ENCODE data around the gene FYN. TPM values are rescaled to one million over a fixed set of nuclear protein-coding genes. Genes with fewer than 3 reads are reported as not detected.

The FYN gene
- total and polyA plus RNA-seq, 2 of the 13 experiments (the other 11 are each of a cell fraction or from before 2014, with no cell fraction given) = 15.5 to 24.6 TPM

- Histone ChIP-seq H3K27me3 (ENCODE audit: control insufficient read depth in 1 of 2, insufficient read depth in 2 of 2, low read length in 2 of 2) (no peaks in the 10 kb centered on the region), H3K36me3 (replicated peaks in 1 of 2; ENCODE audit: control insufficient read depth in 1 of 2, insufficient read depth in 2 of 2, low read length in 2 of 2) (no peaks in the 10 kb centered on the region), H3K9ac (ENCODE audit: insufficient read depth, low read depth, low read length) (no peak overlapping the region), H2AFZ (ENCODE audit: low read length) (no peak overlapping the region), H3K27ac (ENCODE audit: extremely low read length, insufficient read depth, low read length) (no peak overlapping the region), H3K4me1 (ENCODE audit: insufficient read depth, low read length) (peaks cover 34% of the 10 kb centered on the region; the same call in 1 of the 2 replicates), H3K4me2 (ENCODE audit: low read depth, low read length) (no peak overlapping the region), H3K4me3 (replicated peaks in 1 of 3; ENCODE audit: insufficient read depth in 1 of 3, low read depth in 2 of 3, low read length in 3 of 3) (no peak overlapping the region), H4K20me1 (ENCODE audit: insufficient read depth, low read length) (no peaks in the 10 kb centered on the region), H3K9me3 (ENCODE audit: low read length) (no peaks in the 10 kb centered on the region), H3K79me2 (ENCODE audit: insufficient read depth, low read length) (no peaks in the 10 kb centered on the region)
- 76% methylated on average over 12 of the region's 13 CpGs for WGBS (ENCODE audit: low lambda C conversion rate)
- BruUV-seq (replicated peaks) = no TSS peak
- FAIRE-seq (no peak), DNase-seq (ENCODE audit: low spot score) (no peak), ATAC-seq (peak; percentile 40)
- intact Hi-C loops (cut with micrococcal nuclease; ENCODE audit: unreplicated experiment) = no loop called here
- TF ChIP-seq MAFK (conservative IDR thresholded peaks at IDR 0.05 in 1 of 2, IDR thresholded peaks at IDR 0.05 in 1 of 2; ENCODE audit: low read length in 2 of 2) (peak; percentile 57 to 64; a peak in 3 of 4 replicates), ZSCAN22 (CRISPR knock-in tag; IDR thresholded peaks at IDR 0.05) (no peak), NR2F2 (IDR thresholded peaks at IDR 0.05; ENCODE audit: borderline replicate concordance, low read depth) (no peak), HMG20A (CRISPR knock-in tag; IDR thresholded peaks at IDR 0.05; ENCODE audit: borderline replicate concordance) (no peak), ZNF232 (CRISPR knock-in tag; IDR thresholded peaks at IDR 0.05; ENCODE audit: borderline replicate concordance) (no peak), MAFF (IDR thresholded peaks at IDR 0.05; ENCODE audit: low read depth, low read length) (peak; percentile 71), ZNF780A (CRISPR knock-in tag; IDR thresholded peaks at IDR 0.05) (no peak)
- CTCF ChIA-PET (ENCODE audit: low intra/inter-chr PET ratio, low total read pairs) = no interaction called here
- in situ Hi-C loops (cut with HindIII; ENCODE audit: extremely low pct_ligation_motif_present, low pct_unique_long_range_greater_than_20kb) = no loop called here
- POLR2A ChIA-PET = no interaction called here
Measured at GRCh38 chr6:111651185-111652034, 221.8 kb downstream of the FYN start.

- no peak for DNase-seq (ENCODE audit: low spot score)
- no peaks in the 10 kb centered on the region for H3K27me3 ChIP-seq (ENCODE audit: control insufficient read depth in 1 of 2, insufficient read depth in 2 of 2, low read length in 2 of 2)
- no peak overlapping the region for H3K27ac ChIP-seq (ENCODE audit: extremely low read length, insufficient read depth, low read length)
- in situ Hi-C loops (cut with HindIII; ENCODE audit: extremely low pct_ligation_motif_present, low pct_unique_long_range_greater_than_20kb) (no loop called here), intact Hi-C loops (cut with micrococcal nuclease; ENCODE audit: unreplicated experiment) (no loop called here)
- H3K36me3 ChIP-seq (replicated peaks in 1 of 2; ENCODE audit: control insufficient read depth in 1 of 2, insufficient read depth in 2 of 2, low read length in 2 of 2) = no peaks in the 10 kb centered on the region
- no peak overlapping the region for H2AFZ ChIP-seq (ENCODE audit: low read length)
- H3K9ac ChIP-seq (ENCODE audit: insufficient read depth, low read depth, low read length) = no peak overlapping the region
- no peak overlapping the region for H3K4me3 ChIP-seq (replicated peaks in 1 of 3; ENCODE audit: insufficient read depth in 1 of 3, low read depth in 2 of 3, low read length in 3 of 3)
- ATAC-seq = no peak
- ChIA-PET CTCF (ENCODE audit: low intra/inter-chr PET ratio, low total read pairs) (no interaction called here), POLR2A (no interaction called here)
- no peak for FAIRE-seq
- no peaks in the 10 kb centered on the region for H3K9me3 ChIP-seq (ENCODE audit: low read length)
- no peaks in the 10 kb centered on the region for H3K79me2 ChIP-seq (ENCODE audit: insufficient read depth, low read length)
- TF ChIP-seq BRF2 (CRISPR knock-in tag; IDR thresholded peaks at IDR 0.05) (no peak), NFE2L2 (IDR thresholded peaks at IDR 0.05; ENCODE audit: low read length) (peak; percentile 61)
- peaks cover 37% of the 10 kb centered on the region; the same call in 1 of the 2 replicates for H3K4me1 ChIP-seq (ENCODE audit: insufficient read depth, low read length)
- BruUV-seq (replicated peaks) = no TSS peak
- no peaks in the 10 kb centered on the region for H4K20me1 ChIP-seq (ENCODE audit: insufficient read depth, low read length)
- H3K4me2 ChIP-seq (ENCODE audit: low read depth, low read length) = no peak overlapping the region
- 59% methylated on average over 9 of the region's 9 CpGs for WGBS (ENCODE audit: low lambda C conversion rate)
Measured at GRCh38 chr6:111650049-111650448, 223.2 kb downstream of the FYN start.

All from HepG2 (cell line).